Amniotic epithelial cell (primary cell): ENCODE measurements around the gene FABP1.
A peak's percentile ranks its signal among the peaks of the same experiment; 100 is the strongest.

Experiments
- DNase-seq: peaks from one replicate; pipeline ENCODE4 v3.0.0-alpha.2; 2010; ENCODE audit warnings: low read depth

Gene FABP1

GRCh38 chr2:88078643-88079172 is 49.2 kb downstream of the FABP1 start:
- no peak for DNase-seq

DNA sequence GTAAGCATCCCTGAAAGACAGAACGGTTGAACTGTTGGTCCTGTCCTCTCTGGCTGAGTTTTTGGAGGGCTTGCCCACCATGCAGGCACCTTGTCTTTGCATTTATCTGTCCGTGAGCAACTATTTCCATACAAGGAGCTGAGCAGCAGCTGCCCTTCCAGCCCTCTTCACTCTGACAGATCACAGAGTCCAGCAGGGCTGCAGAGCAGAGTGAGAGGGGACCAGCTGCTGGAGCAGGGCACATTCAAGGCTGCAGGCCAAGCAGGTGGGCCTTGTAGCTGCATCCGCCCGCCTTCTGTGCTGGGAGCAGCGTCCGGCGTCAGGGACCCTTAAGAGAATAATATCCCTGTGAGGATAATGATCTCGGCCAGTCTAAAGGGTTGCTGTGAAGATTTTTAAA is 50.8 kb downstream of the FABP1 start:
- DNase-seq, result no peak

GRCh38 chr2:88074854-88075292 is 53.0 kb downstream of the FABP1 start:
- peak; percentile 64 for DNase-seq

DNA sequence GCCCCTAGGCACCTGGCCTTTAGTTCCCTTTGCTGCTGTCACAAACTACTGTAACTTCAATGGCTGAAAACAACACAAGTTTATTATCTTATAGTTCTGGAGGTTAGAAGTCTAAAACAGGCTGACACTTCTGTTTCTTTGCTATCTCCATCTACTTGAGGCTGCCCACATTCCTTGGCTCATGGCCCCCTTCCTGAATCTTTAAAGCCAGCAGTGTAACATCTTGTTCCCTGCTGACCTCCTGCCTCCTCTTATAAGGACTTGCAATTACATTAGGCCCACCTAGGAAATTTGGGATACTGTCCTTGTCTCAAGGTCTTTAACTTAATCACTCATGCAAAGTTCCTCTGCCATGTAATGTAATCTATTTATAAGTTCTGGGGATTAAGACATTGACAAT is 53.7 kb downstream of the FABP1 start:
- no peak for DNase-seq
